ENCODE data around the gene RNF227.

- TF ChIP-seq, protein P1, sequence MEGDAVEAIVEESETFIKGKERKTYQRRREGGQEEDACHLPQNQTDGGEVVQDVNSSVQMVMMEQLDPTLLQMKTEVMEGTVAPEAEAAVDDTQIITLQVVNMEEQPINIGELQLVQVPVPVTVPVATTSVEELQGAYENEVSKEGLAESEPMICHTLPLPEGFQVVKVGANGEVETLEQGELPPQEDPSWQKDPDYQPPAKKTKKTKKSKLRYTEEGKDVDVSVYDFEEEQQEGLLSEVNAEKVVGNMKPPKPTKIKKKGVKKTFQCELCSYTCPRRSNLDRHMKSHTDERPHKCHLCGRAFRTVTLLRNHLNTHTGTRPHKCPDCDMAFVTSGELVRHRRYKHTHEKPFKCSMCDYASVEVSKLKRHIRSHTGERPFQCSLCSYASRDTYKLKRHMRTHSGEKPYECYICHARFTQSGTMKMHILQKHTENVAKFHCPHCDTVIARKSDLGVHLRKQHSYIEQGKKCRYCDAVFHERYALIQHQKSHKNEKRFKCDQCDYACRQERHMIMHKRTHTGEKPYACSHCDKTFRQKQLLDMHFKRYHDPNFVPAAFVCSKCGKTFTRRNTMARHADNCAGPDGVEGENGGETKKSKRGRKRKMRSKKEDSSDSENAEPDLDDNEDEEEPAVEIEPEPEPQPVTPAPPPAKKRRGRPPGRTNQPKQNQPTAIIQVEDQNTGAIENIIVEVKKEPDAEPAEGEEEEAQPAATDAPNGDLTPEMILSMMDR (IDR thresholded peaks at IDR 0.05) = no peak
- no peak for TF ChIP-seq POLR2A (IDR thresholded peaks at IDR 0.05)
These were observed 31.6 kb upstream of the RNF227 start for GRCh38 chr17:7947651-7948050.
